SK-N-MC (cell line): Measurements from ENCODE around the gene AGAP5.
"Not testable (repeated sequence)": the region's sequence is repeated elsewhere in the genome, so short reads cannot be mapped to it uniquely, and the experiment has no call there.

ENCODE experiments used
- EZH2 ChIP-seq: fragments of 200-600 bp; sonication (generic); IDR thresholded peaks from one replicate; pipeline ENCODE4 v1.6.1; 2017; ENCODE audit warnings: antibody characterized with exemption
- POLR2AphosphoS5 ChIP-seq: IDR thresholded peaks from 2 replicates; pipeline ENCODE4 v1.6.1; 2012; ENCODE audit warnings: mild to moderate bottlenecking, low read depth, low read length, borderline replicate concordance

- not testable (repeated sequence) for TF ChIP-seq POLR2AphosphoS5, EZH2
Observed at GRCh38 chr10:73663621-73664020, 34.3 kb downstream of the AGAP5 start.
